A172 (cell line): ENCODE measurements around the gene FBXW2. TPM values are rescaled to one million over a fixed set of nuclear protein-coding genes. Genes with fewer than 3 reads are reported as not detected.
"Not testable (repeated sequence)": the region's sequence is repeated elsewhere in the genome, so short reads cannot be mapped to it uniquely, and the experiment has no call there.

Source experiments
- DNase-seq: peaks from one replicate; pipeline ENCODE4 v3.0.0-alpha.2; 2015; ENCODE audit warnings: low spot score
- total RNA-seq: library from RNA; depleted of rRNA; stranded (reverse); fragments of >200 nt; shearing (Covaris generic); gene quantifications from 2 replicates; pipeline ENCODE4 v1.2.3, GENCODE V29; 2014; rRNA removed

FBXW2 gene
- 28.7 and 36.1 TPM in 2 replicates for total RNA-seq

GRCh38 chr9:120792898-120793765, at the start of gene FBXW2:
Gene FBXW2 (minus strand): TSS chr9:120793416. CDS start chr9:120788258, 5,158 bp downstream.
- peak; percentile 88 for DNase-seq

- peak; percentile 13 for DNase-seq
These were observed 48.9 kb upstream of the FBXW2 start for GRCh38 chr9:120841930-120842684.

- DNase-seq: no peak
These were observed 45.9 kb upstream of the FBXW2 start for GRCh38 chr9:120839146-120839545.

GRCh38 chr9:120837921-120838320, 44.7 kb upstream of the FBXW2 start:
- no peak for DNase-seq

- no peak for DNase-seq
These were observed 40.1 kb upstream of the FBXW2 start for GRCh38 chr9:120833325-120833724.

GRCh38 chr9:120832807-120833206, 39.6 kb upstream of the FBXW2 start:
- no peak for DNase-seq

GRCh38 chr9:120830865-120831264, 37.6 kb upstream of the FBXW2 start:
- DNase-seq: no peak

GRCh38 chr9:120830151-120830550, 36.9 kb upstream of the FBXW2 start:
- DNase-seq: no peak

GRCh38 chr9:120829650-120830049, 36.4 kb upstream of the FBXW2 start:
- DNase-seq: no peak

GRCh38 chr9:120820095-120820494, 26.9 kb upstream of the FBXW2 start:
- DNase-seq: no peak

GRCh38 chr9:120818595-120818994, 25.4 kb upstream of the FBXW2 start:
- no peak for DNase-seq

- no peak for DNase-seq
These were observed 21.9 kb upstream of the FBXW2 start for GRCh38 chr9:120815075-120815474.

- no peak for DNase-seq
These were observed 15.7 kb upstream of the FBXW2 start for GRCh38 chr9:120808931-120809330.

- no peak for DNase-seq
These were observed 14.6 kb upstream of the FBXW2 start for GRCh38 chr9:120807607-120808379.

GRCh38 chr9:120804784-120805363, 11.7 kb upstream of the FBXW2 start:
- not testable (repeated sequence) for DNase-seq

- DNase-seq: no peak
These were observed 8.2 kb upstream of the FBXW2 start for GRCh38 chr9:120801441-120801840.

- no peak for DNase-seq
These were observed 2.1 kb downstream of the FBXW2 start for GRCh38 chr9:120791161-120791560.

- DNase-seq: no peak
These were observed 5.3 kb downstream of the FBXW2 start for GRCh38 chr9:120787933-120788332.

- no peak for DNase-seq
These were observed 9.6 kb downstream of the FBXW2 start for GRCh38 chr9:120783602-120784047.

- no peak for DNase-seq
These were observed 12.0 kb downstream of the FBXW2 start for GRCh38 chr9:120781236-120781635.

GRCh38 chr9:120780367-120780766, 12.8 kb downstream of the FBXW2 start:
- no peak for DNase-seq

- DNase-seq: no peak
These were observed 14.0 kb downstream of the FBXW2 start for GRCh38 chr9:120779227-120779626.
